ENCODE measurements around the gene DTD2.
"Not testable (repeated sequence)": the region's sequence is repeated elsewhere in the genome, so short reads cannot be mapped to it uniquely, and the experiment has no call there.

The DTD2 gene

DNA sequence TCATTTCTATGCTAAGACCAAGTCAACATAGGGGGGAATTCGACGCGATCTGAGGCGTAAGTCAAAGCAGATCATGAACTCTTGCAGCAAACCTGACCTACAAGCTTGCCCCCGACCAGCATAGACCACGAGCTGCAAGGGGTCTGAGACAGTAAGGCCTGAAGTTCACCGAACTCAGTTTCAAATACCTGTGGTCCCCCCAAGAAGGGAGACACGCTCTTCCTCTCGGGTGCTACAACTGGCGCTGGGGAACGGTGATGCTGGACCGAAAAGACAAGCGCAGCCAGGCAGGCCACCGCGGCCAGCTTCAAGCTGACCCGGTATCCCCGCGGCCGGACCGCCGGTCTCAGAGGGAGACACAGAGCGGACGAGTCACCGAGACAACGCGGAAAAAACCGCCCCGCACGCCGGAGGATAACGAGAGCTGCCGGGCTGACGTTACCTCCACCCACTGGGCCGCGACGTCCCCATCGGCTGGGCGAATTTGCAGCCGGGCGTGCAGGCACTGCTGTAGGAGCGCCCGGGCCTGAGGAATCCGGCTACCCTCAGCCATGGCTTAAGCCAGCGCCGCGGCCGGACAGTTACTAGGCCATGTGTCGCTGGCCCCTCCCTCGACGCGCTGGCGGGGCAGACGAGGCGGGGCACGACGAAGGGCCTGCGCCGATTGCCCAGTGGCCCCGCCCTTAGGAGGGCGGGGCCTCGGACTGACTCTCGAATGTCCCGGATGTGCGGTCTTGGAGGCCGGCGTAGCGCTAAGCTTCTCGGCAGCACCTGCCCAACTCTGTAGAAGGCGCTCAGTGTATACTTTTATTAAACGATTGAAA, at the start of gene DTD2:
Gene DTD2, minus strand, starts transcription at position 666 of the 824 bp plus-strand sequence. Its CDS starts 113 bp downstream, at position 553.
- peak; percentile 64 to 84 (median 78) for DNase-seq

DNA sequence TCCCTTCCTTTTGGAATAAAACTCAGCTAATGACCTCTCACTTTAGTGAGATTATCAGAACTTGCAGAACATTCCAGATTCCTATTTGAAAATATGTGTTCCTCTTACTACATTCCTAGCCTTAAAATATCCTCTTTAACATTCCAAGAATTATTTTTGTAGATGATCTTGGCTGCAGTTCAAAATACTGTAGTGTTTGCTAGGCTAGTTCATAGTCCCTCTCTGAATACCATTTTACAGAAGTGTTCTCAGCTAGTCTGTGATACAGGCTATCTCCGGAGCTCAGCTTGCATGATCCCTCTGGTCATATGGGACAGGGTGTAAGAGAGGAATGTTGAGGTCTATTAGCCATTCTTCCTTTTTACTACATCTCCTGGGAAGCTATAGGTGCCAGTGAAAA, 48.1 kb upstream of the DTD2 start:
- DNase-seq, result no peak

GRCh38 chr14:31501870-31502269, 44.6 kb upstream of the DTD2 start:
- DNase-seq, result no peak

DNA sequence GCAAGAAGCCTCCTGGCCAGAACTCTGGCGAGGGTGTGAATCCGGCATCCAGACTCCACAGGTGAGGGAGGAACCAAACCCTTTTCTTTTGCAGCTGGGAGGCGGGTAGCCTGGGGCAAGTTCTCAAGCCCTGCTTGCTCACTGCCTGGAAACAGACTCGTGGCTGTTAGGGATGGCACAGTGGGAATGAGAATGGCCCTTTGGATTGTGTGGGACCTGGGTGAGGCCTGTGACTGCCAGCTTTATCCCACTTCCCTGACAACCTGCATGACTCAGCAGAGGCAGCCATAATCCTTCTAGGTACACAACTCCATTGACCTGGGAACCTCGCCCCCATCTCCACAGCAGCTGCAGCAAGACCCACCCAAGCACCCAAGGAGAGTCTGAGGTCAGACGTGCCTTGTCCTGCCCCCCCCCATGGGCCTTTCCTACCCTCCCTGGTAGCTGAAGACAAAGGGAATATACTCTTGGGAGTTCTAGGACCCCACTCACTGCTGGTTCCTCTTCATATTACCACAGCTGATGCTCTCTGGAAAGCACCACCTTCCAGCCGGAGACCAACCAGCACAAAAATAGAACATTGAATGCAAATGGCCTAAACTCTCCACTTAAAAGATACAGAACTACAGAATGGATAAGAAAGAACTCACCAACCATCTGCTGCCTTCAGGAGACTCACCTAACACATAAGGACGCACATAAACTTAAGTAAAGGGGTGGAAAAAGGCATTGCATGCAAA, 35.6 kb upstream of the DTD2 start:
- no peak for DNase-seq

DNA sequence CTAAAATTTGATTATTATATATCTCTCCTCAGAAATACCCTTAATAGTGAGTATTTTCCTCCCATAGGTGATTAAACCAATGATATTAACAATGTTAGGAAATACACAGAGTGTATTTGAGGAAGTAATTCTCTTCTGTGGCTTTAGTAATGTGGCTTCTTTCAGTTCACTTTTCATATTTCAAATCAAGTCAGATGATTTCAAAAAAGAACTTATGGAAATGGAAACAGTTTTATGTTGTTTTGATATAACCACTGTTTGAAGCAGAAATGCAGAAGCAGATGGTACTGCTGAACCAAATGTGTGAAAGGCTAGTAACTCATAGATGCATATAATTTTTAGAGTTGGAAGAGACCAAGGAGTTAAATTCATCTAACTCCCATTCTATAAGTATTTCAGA, 32.4 kb upstream of the DTD2 start:
- DNase-seq, result no peak

- no peak for DNase-seq
These were observed 30.6 kb upstream of the DTD2 start, which contains the start of gene GPR33 for GRCh38 chr14:31487886-31488285. GPR33 (minus strand) TSS chr14:31488039; CDS start chr14:31483965, 4,074 bp downstream.

- no peak for DNase-seq
These were observed 29.5 kb upstream of the DTD2 start for GRCh38 chr14:31486764-31487163.

- no peak for DNase-seq
These were observed 27.4 kb upstream of the DTD2 start for GRCh38 chr14:31484754-31485153.

DNA sequence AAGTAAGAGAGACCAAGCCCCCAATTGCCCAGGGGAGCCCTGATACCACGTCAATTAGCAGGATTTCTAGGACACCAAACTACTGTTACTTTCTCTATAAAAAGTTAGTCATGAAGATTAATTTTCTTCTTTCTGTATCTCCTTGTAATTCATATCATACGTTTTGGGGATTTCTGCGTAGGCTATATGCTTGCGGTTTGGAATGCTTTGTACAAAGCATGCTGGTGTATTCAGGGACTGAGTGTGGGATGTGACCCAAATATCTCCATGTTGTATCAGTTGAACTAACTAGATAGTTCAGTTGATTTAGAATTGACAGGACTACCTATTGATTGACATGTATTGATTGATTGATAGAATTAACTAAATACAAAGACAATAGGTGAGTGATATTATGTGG, 22.9 kb upstream of the DTD2 start:
- DNase-seq, result no peak

GRCh38 chr14:31479027-31479426, 21.7 kb upstream of the DTD2 start:
- no peak for DNase-seq

- no peak for DNase-seq
These were observed 19.9 kb upstream of the DTD2 start for GRCh38 chr14:31477248-31477647.

- no peak for DNase-seq
These were observed 19.0 kb upstream of the DTD2 start for GRCh38 chr14:31476131-31476866.

DNA sequence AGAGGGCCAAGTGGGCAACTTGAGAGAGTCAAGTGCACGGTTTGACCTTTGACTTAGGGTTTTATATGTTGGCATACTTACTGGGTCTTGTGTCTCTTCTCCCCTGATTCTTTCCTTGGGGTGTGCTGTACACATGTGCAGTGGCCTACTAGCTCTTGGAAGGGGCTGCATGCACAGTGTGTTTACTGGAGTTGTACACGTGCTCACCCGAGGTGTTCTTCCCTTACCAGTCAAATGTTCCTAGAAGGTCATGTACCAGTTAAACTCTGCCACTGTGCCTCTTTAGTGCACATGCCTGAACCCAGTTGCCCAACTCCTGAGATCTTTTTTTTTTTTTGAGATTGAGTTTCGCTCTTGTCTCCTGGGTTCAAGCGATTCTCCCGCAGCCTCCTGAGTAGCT, 9.2 kb upstream of the DTD2 start:
- DNase-seq, result no peak

GRCh38 chr14:31465111-31465510, 7.8 kb upstream of the DTD2 start:
- no peak for DNase-seq

DNA sequence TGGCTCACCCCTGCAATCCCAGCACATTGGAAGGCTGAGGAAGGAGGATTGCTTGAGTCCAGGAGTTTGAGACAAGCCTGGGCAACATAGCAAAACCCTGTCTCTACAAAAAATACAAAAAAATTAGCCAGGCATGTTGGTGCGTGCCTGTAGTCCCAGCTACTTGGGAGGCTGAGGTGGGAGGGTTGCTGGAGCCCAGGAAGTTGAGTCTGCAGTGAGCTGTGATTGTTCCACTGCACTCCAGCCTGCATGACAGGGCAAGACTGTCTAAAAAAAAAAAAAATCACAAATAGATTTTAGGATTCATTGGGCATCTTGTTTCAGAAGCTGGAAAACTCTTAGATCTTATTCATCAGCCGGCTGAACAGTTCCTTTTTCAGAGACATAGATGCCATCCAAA, 5.1 kb upstream of the DTD2 start:
- not testable (repeated sequence) for DNase-seq

- no peak for DNase-seq
These were observed 4.2 kb upstream of the DTD2 start for GRCh38 chr14:31461545-31461944.

DNA sequence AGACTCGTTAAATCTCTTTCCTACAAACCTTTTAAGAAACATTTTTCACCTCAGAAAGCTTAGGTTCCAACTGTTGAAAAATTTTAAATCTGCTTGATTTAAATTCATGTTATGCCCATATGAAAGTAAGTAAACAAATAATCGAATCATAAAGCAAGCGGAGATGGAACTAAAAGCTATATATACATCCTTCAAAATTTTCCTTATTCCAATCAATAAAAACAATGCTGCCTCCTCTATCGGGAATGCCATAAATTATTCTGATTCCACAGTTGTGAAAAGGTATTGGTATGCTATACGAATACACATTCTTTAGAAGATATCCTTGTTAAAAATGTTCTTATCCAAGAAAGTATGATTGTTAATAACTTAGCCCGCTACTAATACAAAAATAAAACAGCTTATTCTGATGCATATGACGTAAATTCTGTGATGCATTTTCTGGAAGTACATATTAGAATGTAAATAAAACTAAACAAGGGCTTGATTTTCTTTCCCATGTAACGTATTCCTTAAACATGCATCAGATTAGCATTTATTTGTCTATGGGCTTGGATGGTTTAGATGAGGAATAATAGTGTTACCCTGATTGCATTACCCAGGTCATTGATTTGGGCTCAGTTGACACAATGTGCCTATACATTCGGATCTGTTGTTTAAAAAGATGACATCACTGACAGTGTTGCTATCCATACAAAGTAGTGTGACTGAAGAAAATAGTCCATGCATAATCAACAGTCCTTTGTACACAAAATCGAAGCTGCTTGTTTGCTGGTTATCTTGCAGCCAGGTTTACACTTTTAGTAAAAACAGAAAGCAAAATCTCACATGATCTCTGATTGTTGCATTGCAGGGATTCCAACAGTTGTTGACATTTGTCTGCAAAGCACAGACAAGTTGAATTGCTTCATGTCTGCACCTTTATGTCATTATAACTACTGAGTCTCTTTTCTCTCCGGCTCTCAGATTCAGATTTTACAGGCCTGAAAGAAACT, 656 bp upstream of the DTD2 start:
- no peak for DNase-seq

DNA sequence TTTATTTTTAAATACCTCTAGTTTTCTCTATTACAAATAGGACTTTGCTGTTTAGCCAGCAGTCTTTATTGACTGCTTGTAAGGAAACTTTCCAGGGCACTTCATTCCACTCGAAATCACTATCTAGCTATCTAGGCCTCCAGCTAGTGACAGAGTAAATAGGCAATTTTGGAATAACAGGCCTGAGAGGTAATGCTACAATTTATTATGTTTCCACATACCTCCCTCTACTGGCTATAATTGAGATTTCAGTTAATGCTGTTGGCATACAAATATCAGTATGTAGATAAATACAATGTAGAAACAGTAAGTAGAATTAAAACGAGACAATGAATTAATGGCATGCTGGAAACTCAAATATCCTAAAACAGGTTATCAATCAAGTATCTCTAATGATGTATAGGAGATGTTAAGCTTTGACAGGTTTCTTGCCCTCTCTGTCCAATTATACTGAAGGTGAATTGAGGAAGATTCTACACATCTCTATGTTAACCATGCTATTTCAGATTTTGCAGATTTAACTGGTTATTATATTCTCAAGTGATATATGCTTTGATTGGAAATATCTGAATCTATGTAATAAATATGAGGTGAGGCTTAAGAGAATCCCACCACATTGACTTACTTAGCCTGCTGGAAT, 7.2 kb downstream of the DTD2 start:
- no peak for DNase-seq

DNA sequence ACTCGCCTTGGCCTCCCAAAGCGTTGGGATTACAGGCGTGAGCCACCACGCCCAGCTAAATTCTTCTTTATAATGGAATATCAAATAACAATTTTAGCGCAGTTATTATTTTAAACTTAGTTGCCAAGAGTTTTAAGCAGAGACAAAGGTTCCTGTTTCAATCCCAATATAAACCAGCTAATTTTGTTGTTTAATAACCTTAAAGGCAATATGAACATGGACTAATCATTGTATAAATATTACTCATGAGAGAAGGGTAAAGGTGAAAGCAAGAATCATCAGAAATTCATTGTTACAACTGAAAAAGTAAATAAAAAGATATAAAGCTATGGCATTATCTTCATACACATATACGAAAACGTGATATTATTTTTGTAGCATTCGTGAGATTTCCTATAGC, 8.2 kb downstream of the DTD2 start:
- no peak for DNase-seq

DNA sequence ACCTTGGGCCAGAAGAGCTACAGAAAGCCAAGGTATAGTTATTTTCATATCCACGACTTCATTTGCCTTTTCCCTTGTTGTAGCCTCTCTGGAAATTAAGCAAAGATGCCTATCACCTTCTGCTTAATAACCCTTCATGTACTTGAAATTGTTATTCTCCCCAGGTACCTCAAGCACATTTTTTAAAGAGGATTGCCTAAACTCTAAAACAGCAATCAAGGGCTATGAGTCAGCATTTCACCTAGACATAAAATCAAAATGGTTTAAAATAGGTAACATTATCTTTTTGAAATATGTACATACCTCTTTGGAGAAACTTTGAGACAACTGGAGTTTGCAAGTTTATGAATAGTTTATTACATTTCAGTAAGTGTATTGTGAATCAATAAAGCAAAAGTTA, 11.6 kb downstream of the DTD2 start:
- no peak for DNase-seq

DNA sequence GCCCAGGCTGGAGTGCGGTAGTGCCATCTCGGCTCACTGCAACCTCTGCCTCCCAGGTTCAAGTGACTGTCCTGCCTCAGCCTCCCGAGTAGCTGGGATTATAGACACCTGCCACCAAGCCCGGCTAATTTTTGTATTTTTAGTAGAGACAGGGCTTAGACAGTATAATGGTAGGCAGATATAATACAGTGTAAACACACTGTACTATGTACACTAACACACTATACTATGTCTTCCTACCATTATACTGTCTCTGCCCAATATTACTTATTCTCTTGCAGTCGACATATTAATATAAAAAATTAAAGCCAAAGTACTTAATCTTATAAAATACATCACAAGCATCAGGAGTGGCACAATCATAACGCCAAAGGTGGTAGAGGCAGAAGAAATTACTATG, 15.0 kb downstream of the DTD2 start:
- DNase-seq, result no peak

All from activated naive CD4-positive, alpha-beta T cell (primary cell).